Neural cell (in vitro differentiated cells): ENCODE data around the gene USP3.

Experiments used
- CTCF ChIP-seq: fragments of 450-650 bp; IDR thresholded peaks from 2 replicates; pipeline ENCODE4 v1.5.1; 2014; ENCODE audit warnings: antibody characterized with exemption, mild to moderate bottlenecking, moderate library complexity; ENCODE audit not compliant: poor library complexity, severe bottlenecking
- EP300 ChIP-seq: fragments of 450-650 bp; conservative IDR thresholded peaks from 2 replicates; pipeline ENCODE4 v1.6.1; 2014; ENCODE audit warnings: antibody characterized with exemption, mild to moderate bottlenecking, moderate library complexity; ENCODE audit not compliant: poor library complexity, severe bottlenecking
- POLR2AphosphoS5 ChIP-seq: IDR thresholded peaks from 2 replicates; pipeline ENCODE4 v1.6.1; 2012
- REST ChIP-seq: IDR thresholded peaks from 2 replicates; pipeline ENCODE4 v1.6.1; 2012; ENCODE audit warnings: borderline replicate concordance
- SMC3 ChIP-seq: fragments of 450-650 bp; conservative IDR thresholded peaks from 2 replicates; pipeline ENCODE4 v1.6.1; 2014; ENCODE audit warnings: antibody characterized with exemption, mild to moderate bottlenecking, moderate library complexity; ENCODE audit not compliant: poor library complexity
- TAF1 ChIP-seq: IDR thresholded peaks from 2 replicates; pipeline ENCODE4 v1.6.1; 2012; ENCODE audit warnings: low read depth

- TF ChIP-seq CTCF (no peak), TAF1 (no peak), POLR2AphosphoS5 (no peak), SMC3 (no peak), EP300 (no peak), REST (no peak)
Observed at GRCh38 chr15:63465104-63465503, 39.3 kb upstream of the USP3 start.
